SK-N-SH treated with all-trans-retinoic acid at 6 μM for 48 hours (cell line): ENCODE data around the gene FNDC3B.

Experiments used
- RARB ChIP-seq: fragments of 250-450 bp; sonication (Bioruptor Pico); IDR thresholded peaks from 2 replicates; pipeline ENCODE4 v1.8.0; 2021; ENCODE audit warnings: mild to moderate bottlenecking, moderate library complexity
- TCF4 ChIP-seq: fragments of 250-450 bp; sonication (Bioruptor Pico); IDR thresholded peaks from 2 replicates; pipeline ENCODE4 v1.8.0; 2021; ENCODE audit warnings: mild to moderate bottlenecking, moderate library complexity, borderline replicate concordance

DNA sequence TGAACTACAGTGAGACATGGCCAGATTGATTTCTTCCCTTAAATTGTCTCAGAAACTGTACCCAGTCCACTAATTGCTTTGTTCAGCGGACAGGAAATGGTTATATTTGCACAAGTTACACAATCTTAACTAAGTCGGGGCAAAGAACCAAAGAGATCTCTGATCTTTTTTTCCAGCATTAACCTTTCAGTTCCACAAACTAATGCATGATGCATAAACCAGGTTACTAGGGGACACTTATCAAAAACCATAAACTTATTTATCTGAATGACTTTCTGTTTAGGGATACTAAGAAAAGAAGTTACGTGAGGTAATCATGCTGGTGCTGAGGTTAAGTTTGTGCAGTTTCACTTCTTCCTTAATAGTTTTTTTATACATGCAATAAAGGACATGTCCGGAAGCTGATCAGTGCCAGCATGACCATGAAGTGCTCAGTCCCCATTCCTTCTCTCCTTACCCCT, 22.4 kb downstream of the FNDC3B start:
- TF ChIP-seq TCF4 (CRISPR knock-in tag), result no peak
- no peak for TF ChIP-seq RARB
